SH-SY5Y (cell line): ENCODE measurements around the gene SLN.

Source experiments
- GATA2 ChIP-seq: IDR thresholded peaks from 2 replicates; pipeline ENCODE4 v1.6.1; 2011; ENCODE audit warnings: mild to moderate bottlenecking, low read depth, low read length
- GATA3 ChIP-seq: IDR thresholded peaks from 2 replicates; pipeline ENCODE4 v1.6.1; 2011; ENCODE audit warnings: low read depth, mild to moderate bottlenecking, low read length, moderate library complexity

GRCh38 chr11:107720303-107720774, 8.5 kb upstream of the SLN start:
- TF ChIP-seq GATA2 (peak; percentile 87), GATA3 (0 out of 2 replicates have a peak, but pooled peaks have one; percentile 43)
